Ovary (tissue), 3 donors: ENCODE data around the gene HKDC1.

Experiments used
- CTCF ChIP-seq, 3 donors: fragments of 450-650 bp in 2 of 3; fragments of 200-600 bp in 1 of 3; IDR thresholded peaks; one replicate each; pipeline versions ENCODE4 v1.5.1 to v1.8.0; 2016 to 2022; ENCODE audit warnings: antibody characterized with exemption in 3 of 3, mild to moderate bottlenecking in 1 of 3
- EP300 ChIP-seq: sonication (generic); formaldehyde crosslinking; IDR thresholded peaks from one replicate; pipeline ENCODE4 v1.6.1; 2017; ENCODE audit warnings: antibody characterized with exemption
- POLR2A ChIP-seq: fragments of 450-650 bp; IDR thresholded peaks from one replicate; pipeline ENCODE4 v1.6.1; 2017; ENCODE audit warnings: antibody characterized with exemption, mild to moderate bottlenecking, moderate library complexity
- donor health status: DM: no; HTN: no; CAD: no.

- TF ChIP-seq CTCF (IDR thresholded peaks at IDR 0.05) = no peak
- no peak for TF ChIP-seq POLR2A
- TF ChIP-seq EP300 = no peak
Observed at GRCh38 chr10:69226919-69227450, 6.9 kb downstream of the HKDC1 start.
